ENCODE results near the gene EFCAB14. TPM values are rescaled to one million over a fixed set of nuclear protein-coding genes. Genes with fewer than 3 reads are reported as not detected.

Gene EFCAB14
- total RNA-seq, 1 experiment from 2014 or later = 95.4 TPM

- no peak for DNase-seq
- intact Hi-C loops (cut with micrococcal nuclease; ENCODE audit: unreplicated experiment) = no loop called here
- TF ChIP-seq CTCF (conservative IDR thresholded peaks at IDR 0.05) = no peak
- no peak for TF ChIP-seq EZH2 (IDR thresholded peaks at IDR 0.05; ENCODE audit: low read depth)
- Histone ChIP-seq H3K4me3 (no peak overlapping the region), H3K27ac (no peak overlapping the region), H3K36me3 (ENCODE audit: low read depth) (peaks cover 52% of the 10 kb centered on the region), H3K27me3 (ENCODE audit: insufficient read depth, low read depth) (no peaks in the 10 kb centered on the region), H3K4me1 (replicated peaks; ENCODE audit: insufficient read depth) (no peaks in the 10 kb centered on the region), H3K4me2 (no peak overlapping the region), H3K79me2 (ENCODE audit: low read depth) (0 out of 2 replicates have a peak, but pooled peaks cover 7% of the 10 kb centered on the region), H3K9me2 (ENCODE audit: insufficient read depth) (no peaks in the 10 kb centered on the region), H3F3A (ENCODE audit: insufficient read depth, low read depth) (no peaks in the 10 kb centered on the region), H3K9me3 (ENCODE audit: insufficient read depth, low read depth) (no peaks in the 10 kb centered on the region), H2AFZ (no peak overlapping the region), H4K20me1 (ENCODE audit: insufficient read depth) (peaks cover 5% of the 10 kb centered on the region; the same call in 1 of the 2 replicates)
- ChIA-PET POLR2A (ENCODE audit: unreplicated experiment) (no interaction called here), CTCF (interaction anchor here (0.6 kb wide), 1 partner anchor 472 kb away, joined by 12 read pairs; no protein-coding TSS in a partner anchor)
- no TSS peak for BruUV-seq (replicated peaks)
Measured at GRCh38 chr1:46692811-46693770, 25.8 kb downstream of the EFCAB14 start.

GRCh38 chr1:46691997-46692790, 26.7 kb downstream of the EFCAB14 start:
- BruUV-seq (replicated peaks) = no TSS peak
- H3K36me3 ChIP-seq (ENCODE audit: low read depth) = peaks cover 50% of the 10 kb centered on the region
- peaks cover 6% of the 10 kb centered on the region; the same call in 1 of the 2 replicates for H3K4me1 ChIP-seq (replicated peaks; ENCODE audit: insufficient read depth)
- CTCF ChIA-PET = no interaction called here
- H3K4me2 ChIP-seq = no peak overlapping the region
- H3F3A ChIP-seq (ENCODE audit: insufficient read depth, low read depth) = peaks cover 8% of the 10 kb centered on the region; the same call in 1 of the 2 replicates
- TF ChIP-seq EZH2 (IDR thresholded peaks at IDR 0.05; ENCODE audit: low read depth) = no peak
- peak; percentile 36; the same call in 1 of the 2 replicates for TF ChIP-seq CTCF (conservative IDR thresholded peaks at IDR 0.05)
- H3K9me2 ChIP-seq (ENCODE audit: insufficient read depth) = no peaks in the 10 kb centered on the region
- H3K9me3 ChIP-seq (ENCODE audit: insufficient read depth, low read depth) = no peaks in the 10 kb centered on the region
- no peak overlapping the region for H3K4me3 ChIP-seq
- no peak overlapping the region for H3K27ac ChIP-seq
- H4K20me1 ChIP-seq (ENCODE audit: insufficient read depth) = peaks cover 9% of the 10 kb centered on the region; the same call in 1 of the 2 replicates
- no peaks in the 10 kb centered on the region for H3K27me3 ChIP-seq (ENCODE audit: insufficient read depth, low read depth)
- POLR2A ChIA-PET (ENCODE audit: unreplicated experiment) = no interaction called here
- H2AFZ ChIP-seq = no peak overlapping the region
- intact Hi-C loops (cut with micrococcal nuclease; ENCODE audit: unreplicated experiment) = no loop called here
- 0 out of 2 replicates have a peak, but pooled peaks cover 7% of the 10 kb centered on the region for H3K79me2 ChIP-seq (ENCODE audit: low read depth)
- DNase-seq = no peak

GRCh38 chr1:46690931-46691421, 27.9 kb downstream of the EFCAB14 start:
- Histone ChIP-seq H3K36me3 (ENCODE audit: low read depth) (peaks cover 55% of the 10 kb centered on the region), H3K4me3 (no peak overlapping the region), H2AFZ (no peak overlapping the region), H3F3A (ENCODE audit: insufficient read depth, low read depth) (peaks cover 8% of the 10 kb centered on the region; the same call in 1 of the 2 replicates), H3K27me3 (ENCODE audit: insufficient read depth, low read depth) (no peaks in the 10 kb centered on the region), H3K27ac (no peak overlapping the region), H3K4me1 (replicated peaks; ENCODE audit: insufficient read depth) (peaks cover 10% of the 10 kb centered on the region; the same call in 1 of the 2 replicates), H3K4me2 (no peak overlapping the region), H3K9me3 (ENCODE audit: insufficient read depth, low read depth) (no peaks in the 10 kb centered on the region), H3K9me2 (ENCODE audit: insufficient read depth) (no peaks in the 10 kb centered on the region), H4K20me1 (ENCODE audit: insufficient read depth) (peaks cover 9% of the 10 kb centered on the region; the same call in 1 of the 2 replicates), H3K79me2 (ENCODE audit: low read depth) (0 out of 2 replicates have a peak, but pooled peaks cover 7% of the 10 kb centered on the region)
- ChIA-PET POLR2A (ENCODE audit: unreplicated experiment) (interaction anchor here (0.7 kb wide), 1 partner anchor 41 kb away, joined by 4 read pairs; no protein-coding TSS in a partner anchor), CTCF (interaction anchor here (0.7 kb wide), 1 partner anchor 340 kb away, joined by 9 read pairs; no protein-coding TSS in a partner anchor)
- BruUV-seq (replicated peaks) = no TSS peak
- intact Hi-C loops (cut with micrococcal nuclease; ENCODE audit: unreplicated experiment) = no loop called here
- no peak for DNase-seq
- TF ChIP-seq CTCF (conservative IDR thresholded peaks at IDR 0.05) = no peak
- TF ChIP-seq EZH2 (IDR thresholded peaks at IDR 0.05; ENCODE audit: low read depth) = no peak

Data from PC-9 (cell line).